ENCODE data around the gene PLA2G12A.

DNA sequence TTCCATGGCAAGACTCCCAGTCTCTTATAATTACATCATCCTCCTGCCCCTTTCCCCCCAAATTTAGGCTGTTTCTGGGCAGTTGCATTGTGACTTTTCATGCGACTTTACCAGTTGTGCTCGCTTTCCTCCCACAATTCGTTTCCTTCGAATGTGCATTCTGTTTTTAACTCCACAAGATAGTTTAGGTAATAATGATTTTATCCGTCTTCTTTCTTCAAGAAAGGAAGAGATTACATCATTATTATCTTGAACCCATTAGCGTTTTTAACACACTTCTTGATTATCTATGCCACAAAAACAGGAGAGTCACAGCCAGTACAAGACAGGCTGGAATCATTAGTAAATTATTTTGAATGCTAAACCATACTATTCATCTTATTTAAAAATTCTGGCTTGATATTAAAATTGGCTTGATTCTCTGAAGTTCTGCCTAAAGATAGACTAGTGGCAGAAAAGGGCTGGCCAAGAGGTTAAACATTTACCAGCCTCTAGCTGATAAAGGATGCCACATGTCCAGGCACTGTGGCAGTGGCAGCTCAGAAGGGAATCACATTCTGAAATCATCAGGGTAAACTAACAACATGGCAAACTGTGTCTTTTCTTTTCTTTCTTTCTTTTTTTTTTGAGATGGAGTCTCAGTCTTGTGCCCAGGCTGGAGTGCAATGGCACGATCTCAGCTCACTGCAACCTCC, 19.7 kb upstream of the PLA2G12A start:
- TF ChIP-seq, protein P1, sequence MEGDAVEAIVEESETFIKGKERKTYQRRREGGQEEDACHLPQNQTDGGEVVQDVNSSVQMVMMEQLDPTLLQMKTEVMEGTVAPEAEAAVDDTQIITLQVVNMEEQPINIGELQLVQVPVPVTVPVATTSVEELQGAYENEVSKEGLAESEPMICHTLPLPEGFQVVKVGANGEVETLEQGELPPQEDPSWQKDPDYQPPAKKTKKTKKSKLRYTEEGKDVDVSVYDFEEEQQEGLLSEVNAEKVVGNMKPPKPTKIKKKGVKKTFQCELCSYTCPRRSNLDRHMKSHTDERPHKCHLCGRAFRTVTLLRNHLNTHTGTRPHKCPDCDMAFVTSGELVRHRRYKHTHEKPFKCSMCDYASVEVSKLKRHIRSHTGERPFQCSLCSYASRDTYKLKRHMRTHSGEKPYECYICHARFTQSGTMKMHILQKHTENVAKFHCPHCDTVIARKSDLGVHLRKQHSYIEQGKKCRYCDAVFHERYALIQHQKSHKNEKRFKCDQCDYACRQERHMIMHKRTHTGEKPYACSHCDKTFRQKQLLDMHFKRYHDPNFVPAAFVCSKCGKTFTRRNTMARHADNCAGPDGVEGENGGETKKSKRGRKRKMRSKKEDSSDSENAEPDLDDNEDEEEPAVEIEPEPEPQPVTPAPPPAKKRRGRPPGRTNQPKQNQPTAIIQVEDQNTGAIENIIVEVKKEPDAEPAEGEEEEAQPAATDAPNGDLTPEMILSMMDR (IDR thresholded peaks at IDR 0.05), result no peak
- TF ChIP-seq EZH2 (IDR thresholded peaks at IDR 0.05), result no peak
- no peak for TF ChIP-seq EZH2phosphoT487 (IDR thresholded peaks at IDR 0.05)
